Tibial nerve (tissue), 4 donors: ENCODE data around the gene KIF6. TPM values are rescaled to one million over a fixed set of nuclear protein-coding genes. Genes with fewer than 3 reads are reported as not detected.
"Not testable (repeated sequence)": the region's sequence is repeated elsewhere in the genome, so short reads cannot be mapped to it uniquely, and the experiment has no call there.

ENCODE experiments used
- DNase-seq, 2 donors: peaks; one replicate each; pipeline ENCODE4 v3.0.0-alpha.2; 2019; ENCODE audit warnings: low spot score in 2 of 2
- H3K27ac ChIP-seq, 4 donors: fragments of 200-600 bp; sonication (generic) in 3 of 4; one replicate each; pipeline ENCODE4 v1.5.1; 2017 to 2019; ENCODE audit warnings: mild to moderate bottlenecking in 1 of 4
- H3K27me3 ChIP-seq, 2 donors: fragments of 200-600 bp; sonication (generic) in 1 of 2; one replicate each; pipeline versions ENCODE4 v1.5.1 to v1.6.0; 2017 to 2019
- H3K36me3 ChIP-seq, 3 donors: fragments of 200-600 bp; sonication (generic); one replicate each; pipeline ENCODE4 v1.5.1; 2018 to 2019
- H3K4me1 ChIP-seq, 4 donors: fragments of 200-600 bp; sonication (generic) in 3 of 4; one replicate each; pipeline ENCODE4 v1.5.1; 2017 to 2019
- H3K4me3 ChIP-seq, 4 donors: fragments of 200-600 bp; sonication (generic) in 3 of 4; one replicate each; pipeline ENCODE4 v1.5.1; 2017 to 2019; ENCODE audit warnings: mild to moderate bottlenecking in 1 of 4, moderate library complexity in 1 of 4
- H3K9me3 ChIP-seq, 4 donors: fragments of 200-600 bp; sonication (generic) in 3 of 4; one replicate each; pipeline ENCODE4 v1.5.1; 2017 to 2019
- CTCF ChIP-seq, 5 experiments: fragments of 200-600 bp in 3 of 5; fragments of 450-650 bp in 2 of 5; sonication (generic) in 3 of 5; IDR thresholded peaks; one replicate each; pipeline ENCODE4 v1.5.1; 2016 to 2019; ENCODE audit warnings: antibody characterized with exemption in 5 of 5, mild to moderate bottlenecking in 3 of 5, moderate library complexity in 2 of 5
- EP300 ChIP-seq, 2 donors: sonication (generic); formaldehyde crosslinking; IDR thresholded peaks; one replicate each; pipeline ENCODE4 v1.6.1; 2017; ENCODE audit warnings: antibody characterized with exemption in 2 of 2, mild to moderate bottlenecking in 1 of 2
- POLR2A ChIP-seq, 2 donors: fragments of 450-650 bp; IDR thresholded peaks; one replicate each; pipeline ENCODE4 v1.6.1; 2017; ENCODE audit warnings: antibody characterized with exemption in 2 of 2, mild to moderate bottlenecking in 2 of 2, moderate library complexity in 2 of 2
- WGBS, 2 donors: methylation state at CpG; one replicate each; pipeline ENCODE4 v1.1.5; 2018; 5-methylcytosine and 5-hydroxymethylcytosine counted together
- total RNA-seq, 4 donors: library from RNA; depleted of rRNA; stranded (reverse); fragments of >200 nt; gene quantifications; one replicate each; pipeline ENCODE4 v1.1.0, GENCODE V29; 2016

Gene KIF6
- total RNA-seq, 4 donors from 2014 or later = 0.22 to 0.59 TPM; not detected in 2

- Histone ChIP-seq H3K27me3 (no peaks in the 10 kb centered on the region), H3K36me3 (no peaks in the 10 kb centered on the region), H3K27ac (peak overlapping the region in 2 of 4 donors; percentile 71 to 82), H3K4me1 (peaks cover 0 to 48% (median 20%) of the 10 kb centered on the region in 4 donors), H3K9me3 (no peaks in the 10 kb centered on the region), H3K4me3 (no peak overlapping the region)
- TF ChIP-seq CTCF (IDR thresholded peaks at IDR 0.05) (no peak), EP300 (IDR thresholded peaks at IDR 0.05) (no peak), POLR2A (IDR thresholded peaks at IDR 0.05) (no peak)
- WGBS, 2 donors = 71 to 77% methylated on average over 1 of the region's 1 CpG
- DNase-seq = no peak
Observed at GRCh38 chr6:39294899-39295298, 430.3 kb downstream of the KIF6 start.

DNA sequence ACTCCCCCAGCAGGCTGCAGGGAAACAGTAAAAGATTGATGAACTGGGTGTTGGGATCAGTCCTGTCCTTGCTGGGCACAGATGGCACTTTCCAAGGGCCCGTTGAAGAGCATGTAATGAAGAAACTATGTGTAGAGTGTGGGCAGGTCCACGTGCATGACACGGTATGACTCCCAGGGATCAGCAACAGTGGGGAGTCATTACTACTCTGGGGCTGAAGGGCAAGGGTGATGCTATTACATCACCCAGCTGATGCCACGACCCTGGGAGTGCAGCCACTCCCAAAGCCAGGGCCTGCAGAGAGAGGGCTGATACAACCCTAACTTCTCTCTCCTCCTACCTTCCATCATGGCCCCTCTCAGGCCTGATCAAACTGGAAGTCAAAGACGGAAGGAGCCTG, 431.1 kb downstream of the KIF6 start:
- Histone ChIP-seq H3K4me1 (peaks cover 0 to 48% (median 20%) of the 10 kb centered on the region in 4 donors), H3K4me3 (no peak overlapping the region), H3K27ac (peak overlapping the region in 2 of 4 donors; percentile 36 to 71), H3K36me3 (no peaks in the 10 kb centered on the region), H3K27me3 (no peaks in the 10 kb centered on the region), H3K9me3 (no peaks in the 10 kb centered on the region)
- 27 to 38% methylated on average over 5 of the region's 5 CpGs for WGBS, 2 donors
- no peak for TF ChIP-seq CTCF (IDR thresholded peaks at IDR 0.05)
- TF ChIP-seq POLR2A (IDR thresholded peaks at IDR 0.05) = no peak
- TF ChIP-seq EP300 (IDR thresholded peaks at IDR 0.05) = no peak
- no peak for DNase-seq

DNA sequence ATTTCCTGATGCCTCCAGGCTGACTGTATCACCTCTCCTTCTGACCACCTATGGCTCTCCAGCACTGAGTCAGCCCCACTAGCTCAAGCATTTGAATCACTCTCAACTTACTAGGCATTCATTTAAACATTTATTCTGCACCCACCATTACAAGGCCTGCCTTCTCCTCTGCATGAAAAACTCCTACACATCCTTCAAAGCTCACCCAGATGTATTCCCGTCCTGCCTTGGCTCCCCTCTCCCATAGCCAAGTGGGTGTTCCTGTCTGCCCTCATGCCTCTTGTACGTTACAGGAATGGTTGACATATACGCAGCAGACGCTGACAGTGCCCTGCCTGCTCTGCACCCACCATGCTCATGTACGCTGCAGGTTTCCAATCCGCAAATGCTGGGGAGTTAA, 432.6 kb downstream of the KIF6 start:
- no peaks in the 10 kb centered on the region for H3K36me3 ChIP-seq
- TF ChIP-seq EP300 (IDR thresholded peaks at IDR 0.05) = no peak
- TF ChIP-seq POLR2A (IDR thresholded peaks at IDR 0.05) = no peak
- TF ChIP-seq CTCF (IDR thresholded peaks at IDR 0.05) = no peak
- H3K4me1 ChIP-seq = peaks cover 0 to 39% (median 17%) of the 10 kb centered on the region in 4 donors
- no peaks in the 10 kb centered on the region for H3K9me3 ChIP-seq
- 91 to 99% methylated on average over 6 of the region's 6 CpGs for WGBS, 2 donors
- H3K27ac ChIP-seq = no peak overlapping the region
- no peak for DNase-seq
- no peak overlapping the region for H3K4me3 ChIP-seq
- H3K27me3 ChIP-seq = no peaks in the 10 kb centered on the region

DNA sequence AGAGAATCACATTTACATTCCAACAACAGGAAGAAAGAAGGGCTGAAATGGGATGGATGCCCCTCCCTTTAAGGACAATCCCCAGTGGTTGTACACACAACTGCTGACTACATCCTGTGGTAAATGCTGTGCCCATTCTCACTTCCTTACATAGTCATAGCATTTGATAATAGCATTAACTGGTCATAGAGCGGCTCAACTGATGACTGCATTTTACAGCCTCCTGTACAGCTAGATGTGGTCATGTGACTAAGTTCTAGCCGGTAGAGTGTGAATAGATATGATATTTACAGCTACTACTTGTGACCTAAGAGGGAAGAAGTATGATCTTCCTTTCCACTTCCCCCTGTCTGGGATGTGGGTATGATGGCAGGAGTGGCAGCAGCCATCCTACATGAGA, 435.7 kb downstream of the KIF6 start:
- H3K36me3 ChIP-seq = no peaks in the 10 kb centered on the region
- H3K9me3 ChIP-seq = no peaks in the 10 kb centered on the region
- H3K4me1 ChIP-seq = peaks cover 0 to 8% (median 4%) of the 10 kb centered on the region in 4 donors
- no peak overlapping the region for H3K4me3 ChIP-seq
- WGBS, 2 donors = 71 to 91% methylated on average over 2 of the region's 2 CpGs
- no peak overlapping the region for H3K27ac ChIP-seq
- DNase-seq = no peak
- no peaks in the 10 kb centered on the region for H3K27me3 ChIP-seq
- no peak for TF ChIP-seq POLR2A (IDR thresholded peaks at IDR 0.05)

- no peaks in the 10 kb centered on the region for H3K36me3 ChIP-seq
- DNase-seq = no peak
- H3K27ac ChIP-seq = no peak overlapping the region
- H3K27me3 ChIP-seq = no peaks in the 10 kb centered on the region
- H3K4me3 ChIP-seq = no peak overlapping the region
- H3K4me1 ChIP-seq = peaks cover 0 to 3% (median 0%) of the 10 kb centered on the region in 4 donors
- TF ChIP-seq POLR2A (IDR thresholded peaks at IDR 0.05) = no peak
- TF ChIP-seq CTCF (IDR thresholded peaks at IDR 0.05) = no peak
- TF ChIP-seq EP300 (IDR thresholded peaks at IDR 0.05) = no peak
- no peaks in the 10 kb centered on the region for H3K9me3 ChIP-seq
- WGBS, 2 donors = 89 to 92% methylated on average over 3 of the region's 3 CpGs
Observed at GRCh38 chr6:39287601-39288000, 437.6 kb downstream of the KIF6 start.

GRCh38 chr6:39286596-39286995, 438.6 kb downstream of the KIF6 start:
- H3K27me3 ChIP-seq, H3K36me3 ChIP-seq, H3K4me3 ChIP-seq, H3K4me1 ChIP-seq, H3K27ac ChIP-seq, H3K9me3 ChIP-seq, DNase-seq: not testable (repeated sequence)
- WGBS, 2 donors = 88 to 89% methylated on average over 10 of the region's 10 CpGs
